K562 (cell line): ENCODE measurements around the gene BLTP3A. TPM values are rescaled to one million over a fixed set of nuclear protein-coding genes. Genes with fewer than 3 reads are reported as not detected.

Experiments used
- ATAC-seq: fragments of 200-7000 bp; cut with Tn5 transposase; 3 replicates; pipeline ENCODE4 v1.9.1; 2020; ENCODE audit warnings: moderate library complexity
- BruUV-seq: library from RNA; stranded (reverse); fragments of 400-500 nt; replicated peaks from 2 replicates; lab custom pipeline; 2021; lab: Mats Ljungman, UMichigan
- CTCF ChIA-PET: fragments of 300-600 bp; formaldehyde crosslinking; extraction: SDS; loops from one replicate; lab custom pipeline; 2021; ENCODE audit warnings: low intra/inter-chr PET ratio; lab: Yijun Ruan, JAX
- POLR2A ChIA-PET: fragments of 300-600, 350-650 bp; sonication (Branson Sonifier 250); formaldehyde crosslinking; extraction: SDS; loops from one replicate; lab custom pipeline; 2021; ENCODE audit warnings: antibody characterized with exemption, inconsistent platforms; lab: Yijun Ruan, JAX
- DNase-seq, 4 experiments: peaks; one replicate each; pipeline versions ENCODE4 v3.0.0 to v3.0.0-alpha.2; 2011 to 2018; ENCODE audit warnings: low spot score in 3 of 4, mixed read lengths in 3 of 4; ENCODE audit errors: extremely low read depth in 1 of 4
- FAIRE-seq: peaks from 2 replicates; lab custom pipeline; 2011; peaks lifted over from hg19 to GRCh38; lab: Jason Lieb, UNC
- H2AFZ ChIP-seq: 2 replicates; pipeline ENCODE4 v1.6.0; 2011; ENCODE audit warnings: low read depth, low read length, control low read depth, inconsistent platforms
- H3K27ac ChIP-seq: fragments of 200-600 bp; 3 replicates; pipeline ENCODE4 v1.8.0; 2011; ENCODE audit warnings: low read depth, mild to moderate bottlenecking, control low read depth, inconsistent platforms, low read length, moderate library complexity, mixed read lengths; ENCODE audit errors: extremely low read depth
- H3K27me3 ChIP-seq, 2 experiments: fragments of 300-600 bp in 1 of 2; 2 replicates in 1 of 2; 3 replicates in 1 of 2; pipeline versions ENCODE4 v1.6.0 to v1.8.0; 2011; ENCODE audit warnings: inconsistent platforms in 2 of 2, low read length in 2 of 2, mild to moderate bottlenecking in 1 of 2, mixed read lengths in 1 of 2, moderate library complexity in 1 of 2; ENCODE audit not compliant: control insufficient read depth in 2 of 2, insufficient read depth in 2 of 2
- H3K36me3 ChIP-seq: fragments of 300-600 bp; 3 replicates; pipeline ENCODE4 v1.8.0; 2011; ENCODE audit warnings: mild to moderate bottlenecking, low read length, inconsistent platforms; ENCODE audit not compliant: control insufficient read depth, insufficient read depth
- H3K4me1 ChIP-seq, 2 experiments: fragments of 200-600 bp in 1 of 2; replicated peaks in 1 of 2; 2 replicates in 1 of 2; 3 replicates in 1 of 2; pipeline versions ENCODE4 v1.5.1 to v1.8.0; 2011; ENCODE audit warnings: inconsistent platforms in 2 of 2, low read length in 2 of 2, mild to moderate bottlenecking in 1 of 2, mixed read lengths in 1 of 2, moderate library complexity in 1 of 2; ENCODE audit not compliant: control insufficient read depth in 2 of 2, insufficient read depth in 2 of 2
- H3K4me2 ChIP-seq: 2 replicates; pipeline ENCODE4 v1.6.1; 2011; ENCODE audit warnings: low read length, control low read depth, inconsistent platforms, mixed read lengths; ENCODE audit not compliant: insufficient read depth
- H3K4me3 ChIP-seq: fragments of 200-600 bp; sonication (generic), shearing (Covaris generic); 2 replicates; pipeline ENCODE4 v1.5.1; 2016; ENCODE audit warnings: control low read depth, inconsistent platforms
- H3K79me2 ChIP-seq: fragments of 200-600 bp; 3 replicates; pipeline ENCODE4 v1.8.0; 2011; ENCODE audit warnings: low read length, inconsistent platforms; ENCODE audit not compliant: control insufficient read depth, insufficient read depth
- H3K9ac ChIP-seq, 2 experiments: 2 replicates each; pipeline versions ENCODE4 v1.6.0 to v1.6.1; 2011; ENCODE audit warnings: low read depth in 2 of 2, low read length in 2 of 2, control low read depth in 1 of 2, inconsistent platforms in 1 of 2, mild to moderate bottlenecking in 1 of 2, mixed read lengths in 1 of 2; ENCODE audit not compliant: insufficient read depth in 1 of 2
- H3K9me1 ChIP-seq: one replicate; pipeline ENCODE4 v1.6.0; 2011; ENCODE audit warnings: inconsistent platforms, mild to moderate bottlenecking, low read length, moderate library complexity; ENCODE audit not compliant: control insufficient read depth, insufficient read depth
- H3K9me3 ChIP-seq: replicated peaks from 2 replicates; pipeline ENCODE4 v1.5.1; 2011; ENCODE audit warnings: low read depth, low read length, inconsistent platforms; ENCODE audit not compliant: control insufficient read depth, insufficient read depth
- H4K20me1 ChIP-seq: replicated peaks from 2 replicates; pipeline ENCODE4 v1.6.1; 2011; ENCODE audit warnings: low read length, inconsistent platforms, mixed read lengths; ENCODE audit not compliant: control insufficient read depth, insufficient read depth
- BCOR ChIP-seq: fragments of 450-650 bp; IDR thresholded peaks from 2 replicates; pipeline ENCODE4 v1.6.1; 2016
- BMI1 ChIP-seq: fragments of 150-350 bp; IDR thresholded peaks from 2 replicates; pipeline ENCODE4 v1.6.1; 2014; ENCODE audit warnings: low read length
- BRCA1 ChIP-seq, 2 experiments: fragments of 450-650 bp in 1 of 2; sonication (generic) in 1 of 2; formaldehyde crosslinking in 1 of 2; IDR thresholded peaks; 2 replicates each; pipeline versions ENCODE4 v1.5.0 to v1.6.1; 2017 to 2020; ENCODE audit warnings: mild to moderate bottlenecking in 1 of 2, missing genetic modification reagents in 1 of 2
- CREB3L1 ChIP-seq: fragments of 450-650 bp; IDR thresholded peaks from 2 replicates; pipeline ENCODE4 v1.6.1; 2014; ENCODE audit warnings: low read depth, mild to moderate bottlenecking, moderate library complexity, borderline replicate concordance
- DIDO1 ChIP-seq: fragments of 450-650 bp; IDR thresholded peaks from 2 replicates; pipeline ENCODE4 v1.6.1; 2016; ENCODE audit warnings: low read depth, missing biosample characterization, missing genetic modification characterization
- NFRKB ChIP-seq: fragments of 450-650 bp; IDR thresholded peaks from 2 replicates; pipeline ENCODE4 v1.6.1; 2016; ENCODE audit warnings: low read depth
- POLR2AphosphoS5 ChIP-seq: IDR thresholded peaks from 2 replicates; pipeline ENCODE4 v1.6.1; 2011; ENCODE audit warnings: mild to moderate bottlenecking, low read depth, low read length, moderate library complexity; ENCODE audit not compliant: control insufficient read depth, insufficient read depth
- ZBTB26 ChIP-seq: fragments of 450-650 bp; formaldehyde crosslinking; IDR thresholded peaks from 2 replicates; pipeline ENCODE4 v1.4.0; 2022; ENCODE audit warnings: missing genetic modification characterization
- ZNF407 ChIP-seq: fragments of 450-650 bp; IDR thresholded peaks from 2 replicates; pipeline ENCODE4 v1.6.1; 2016; ENCODE audit warnings: low read depth
- ZNF444 ChIP-seq: fragments of 250-450 bp; sonication (Bioruptor Pico); IDR thresholded peaks from 2 replicates; pipeline ENCODE4 v1.4.0; 2020; ENCODE audit warnings: mild to moderate bottlenecking, moderate library complexity
- ZNF764 ChIP-seq: fragments of 250-450 bp; sonication (Bioruptor Pico); IDR thresholded peaks from 2 replicates; pipeline ENCODE4 v1.4.0; 2020; ENCODE audit warnings: low read depth, mild to moderate bottlenecking, moderate library complexity
- WGBS: fragments of 100-300 bp; shearing (Covaris generic); methylation state at CpG from one replicate; pipeline ENCODE4 v1.1.6; 2016; ENCODE audit warnings: low coverage, mixed read lengths; ENCODE audit not compliant: insufficient coverage; ENCODE audit errors: missing lambda C conversion rate; 5-methylcytosine and 5-hydroxymethylcytosine counted together
- in situ Hi-C: fragments of 300-500 bp; cut with MboI; formaldehyde crosslinking; loops from 4 replicates; pipeline ENCODE4 v1.15.0; 2018; ENCODE audit warnings: inconsistent platforms, mixed read lengths
- intact Hi-C: fragments of 100-400 bp; cut with micrococcal nuclease; formaldehyde crosslinking; loops from 2 replicates; pipeline ENCODE4 v1.14.2; 2022
- polyA plus RNA-seq, 8 experiments: library from polyadenylated mRNA; depleted of rRNA in 4 of 8; stranded (reverse) in 5 of 8; unstranded in 3 of 8; fragments of >200 nt; fragmentation: Nextera tagmentation in 2 of 8; fragmentation: Illumina TruSeq in 1 of 8; extraction: Ambion mirVana in 2 of 8; extraction: Trizol in 1 of 8; gene quantifications; 2 replicates each; pipeline versions ENCODE4 v1.2.1 to v1.2.3, GENCODE V29; 2011 to 2014; ENCODE audit warnings: inconsistent platforms in 1 of 8, missing spikeins in 1 of 8
- total RNA-seq, 7 experiments: library from RNA; depleted of rRNA in 6 of 7; stranded (reverse); fragments of >200 nt in 6 of 7; fragmentation: Illumina TruSeq in 2 of 7; extraction: Trizol in 2 of 7; gene quantifications; 2 replicates each; pipeline versions ENCODE4 v1.2.1 to v1.2.3, GENCODE V29; 2011 to 2021; ENCODE audit warnings: low replicate concordance in 1 of 7

BLTP3A gene
- total and polyA plus RNA-seq, 9 of the 15 experiments (the other 6 are each of a cell fraction or from before 2014, with no cell fraction given) = 7.5 to 34.6 (median 15.5) TPM

- Histone ChIP-seq H3K27ac (no peak overlapping the region), H3K4me1 (peaks cover 6 to 21% of the 10 kb centered on the region in 2 experiments; a peak in 4 of 5 replicates), H3K9me3 (no peaks in the 10 kb centered on the region), H3K4me2 (no peak overlapping the region), H3K36me3 (no peaks in the 10 kb centered on the region), H3K27me3 (no peaks in the 10 kb centered on the region), H3K9me1 (no peaks in the 10 kb centered on the region), H3K79me2 (no peaks in the 10 kb centered on the region), H4K20me1 (no peaks in the 10 kb centered on the region), H3K4me3 (no peak overlapping the region), H3K9ac (no peak overlapping the region), H2AFZ (peak overlapping the region; percentile 46)
- 71% methylated on average over 6 of the region's 6 CpGs for WGBS
- intact Hi-C loops = no loop called here
- no peak for TF ChIP-seq ZNF407
- TF ChIP-seq POLR2AphosphoS5 = no peak
- TF ChIP-seq NFRKB = no peak
- no peak for TF ChIP-seq ZNF444 (CRISPR knock-in tag)
- TF ChIP-seq BMI1 = no peak
- no peak for TF ChIP-seq BCOR
- TF ChIP-seq BRCA1 (IDR thresholded peaks at IDR 0.05) = no peak
- no peak for TF ChIP-seq BRCA1 (CRISPR knock-in tag; IDR thresholded peaks at IDR 0.05)
- TF ChIP-seq CREB3L1 = no peak
- TF ChIP-seq ZNF764 (CRISPR knock-in tag) = no peak
- no peak for TF ChIP-seq DIDO1
- no peak for TF ChIP-seq ZBTB26
- ATAC-seq (no peak; the same call in 2 of the 3 replicates), DNase-seq (no peak), FAIRE-seq (no peak)
- CTCF ChIA-PET = no interaction called here
- BruUV-seq = no TSS peak
- in situ Hi-C loops = no loop called here
- POLR2A ChIA-PET = interaction anchor here (0.5 to 4.8 kb wide), 6 partner anchors 10 to 1822 kb away, joined by 3 to 30 read pairs (median 3); partner anchors contain the start of genes BLTP3A and SNRPC
Measured at GRCh38 chr6:34746104-34746846, 45.6 kb upstream of the BLTP3A start.
